ENCODE results near the gene AP2A2.

AP2A2 gene

GRCh38 chr11:1032310-1032891 is 106.7 kb downstream of the AP2A2 start:
- DNase-seq, result no peak

- no peak for DNase-seq
These were observed 107.5 kb downstream of the AP2A2 start for GRCh38 chr11:1033016-1033798.

- no peak for DNase-seq
These were observed 108.3 kb downstream of the AP2A2 start for GRCh38 chr11:1034001-1034400.

- no peak for DNase-seq
These were observed 109.0 kb downstream of the AP2A2 start for GRCh38 chr11:1034456-1035295.

GRCh38 chr11:1035577-1036283 is 110.1 kb downstream of the AP2A2 start:
- DNase-seq, result no peak

GRCh38 chr11:1036303-1036923 is 110.7 kb downstream of the AP2A2 start, which contains the start of gene MUC6:
Gene MUC6, minus strand, starts transcription at chr11:1036718. Its CDS starts 63 bp downstream, at chr11:1036655.
- DNase-seq, result no peak

DNA sequence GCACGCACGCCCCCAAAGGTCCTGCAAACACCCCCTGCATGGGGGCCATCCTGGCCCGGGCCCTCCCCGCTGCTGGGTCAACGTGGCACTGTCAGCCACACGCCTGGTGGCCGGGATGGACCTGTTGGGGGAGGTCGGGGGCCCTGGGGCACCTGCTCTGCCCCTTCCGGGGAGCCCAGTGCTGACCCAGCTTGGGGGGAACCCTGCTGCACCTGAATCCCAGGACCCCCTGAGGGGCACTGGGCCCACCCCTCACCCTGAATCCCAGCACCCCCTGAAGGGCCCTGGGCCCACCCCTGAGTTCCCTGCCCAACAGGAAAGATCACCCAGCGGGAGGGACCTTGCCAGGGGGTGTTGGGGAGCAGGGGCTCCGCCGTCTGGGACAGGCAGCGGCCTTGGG is 111.3 kb downstream of the AP2A2 start:
- DNase-seq, result no peak

DNA sequence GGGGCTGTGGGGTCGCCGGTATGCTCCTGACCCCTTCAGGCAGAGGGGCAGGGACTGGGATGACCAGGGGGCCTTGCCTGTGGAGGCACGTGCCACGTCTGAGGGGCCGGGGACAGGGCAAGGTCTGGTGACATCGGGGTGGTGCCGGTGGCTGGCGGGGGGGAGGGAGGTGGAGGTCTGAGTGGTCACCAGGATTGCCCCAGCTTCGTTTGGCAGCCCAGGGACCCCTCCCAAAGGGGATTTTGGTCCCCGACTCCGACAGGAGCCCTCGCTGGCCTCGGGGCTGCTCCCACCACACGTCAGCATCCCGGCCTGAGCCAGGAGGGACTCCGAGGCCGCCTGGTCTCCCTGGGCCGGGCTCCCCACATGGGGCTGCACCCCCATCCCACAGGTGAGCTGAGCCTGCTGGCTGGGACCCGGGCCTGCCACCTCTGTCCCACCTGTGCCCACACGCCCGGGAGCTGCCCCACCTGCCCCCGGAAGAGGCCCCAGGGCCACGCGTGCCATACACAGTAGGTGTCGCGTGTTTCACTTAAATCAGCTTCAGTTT is 111.9 kb downstream of the AP2A2 start:
- DNase-seq, result no peak

DNA sequence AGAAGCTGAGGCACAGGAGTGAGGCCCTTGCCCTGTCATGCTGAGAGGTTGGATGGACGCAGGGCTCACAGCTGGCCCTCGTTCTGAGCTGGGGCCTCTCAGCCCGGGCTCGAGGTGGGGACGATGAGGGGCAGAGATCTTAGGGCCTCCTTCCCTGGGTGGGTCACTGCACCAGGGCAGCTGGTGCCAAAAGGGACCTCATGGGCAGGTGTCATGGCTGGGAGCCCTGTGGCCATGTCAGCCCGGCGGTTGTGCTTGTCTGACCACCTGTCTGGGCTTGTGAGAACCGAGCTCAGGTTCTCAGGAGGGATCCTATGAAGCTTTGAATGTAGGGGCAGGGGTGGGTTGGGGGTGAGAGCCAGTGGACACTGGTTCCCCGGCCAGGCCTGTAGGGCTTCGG is 112.7 kb downstream of the AP2A2 start:
- DNase-seq, result no peak

DNA sequence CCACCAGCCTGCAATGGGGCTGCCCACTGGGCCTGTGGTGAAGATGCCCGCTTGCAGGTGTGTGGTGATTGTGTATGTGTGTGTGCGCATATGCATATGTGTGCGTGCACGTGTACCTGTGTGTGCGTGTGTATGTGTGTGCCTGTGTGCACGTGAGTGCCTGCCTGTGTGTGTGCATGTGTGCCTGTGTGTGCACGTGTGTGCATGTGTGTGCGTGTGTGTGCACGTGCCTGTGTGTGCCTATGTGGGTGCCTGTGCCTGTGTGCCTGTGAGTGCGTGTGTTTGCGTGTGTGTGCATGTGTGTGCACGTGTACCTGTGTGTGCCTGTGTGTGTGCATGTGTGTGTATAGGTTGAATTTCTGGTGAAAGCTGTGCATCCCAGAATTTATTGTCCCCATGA is 113.3 kb downstream of the AP2A2 start:
- DNase-seq, result no peak

DNA sequence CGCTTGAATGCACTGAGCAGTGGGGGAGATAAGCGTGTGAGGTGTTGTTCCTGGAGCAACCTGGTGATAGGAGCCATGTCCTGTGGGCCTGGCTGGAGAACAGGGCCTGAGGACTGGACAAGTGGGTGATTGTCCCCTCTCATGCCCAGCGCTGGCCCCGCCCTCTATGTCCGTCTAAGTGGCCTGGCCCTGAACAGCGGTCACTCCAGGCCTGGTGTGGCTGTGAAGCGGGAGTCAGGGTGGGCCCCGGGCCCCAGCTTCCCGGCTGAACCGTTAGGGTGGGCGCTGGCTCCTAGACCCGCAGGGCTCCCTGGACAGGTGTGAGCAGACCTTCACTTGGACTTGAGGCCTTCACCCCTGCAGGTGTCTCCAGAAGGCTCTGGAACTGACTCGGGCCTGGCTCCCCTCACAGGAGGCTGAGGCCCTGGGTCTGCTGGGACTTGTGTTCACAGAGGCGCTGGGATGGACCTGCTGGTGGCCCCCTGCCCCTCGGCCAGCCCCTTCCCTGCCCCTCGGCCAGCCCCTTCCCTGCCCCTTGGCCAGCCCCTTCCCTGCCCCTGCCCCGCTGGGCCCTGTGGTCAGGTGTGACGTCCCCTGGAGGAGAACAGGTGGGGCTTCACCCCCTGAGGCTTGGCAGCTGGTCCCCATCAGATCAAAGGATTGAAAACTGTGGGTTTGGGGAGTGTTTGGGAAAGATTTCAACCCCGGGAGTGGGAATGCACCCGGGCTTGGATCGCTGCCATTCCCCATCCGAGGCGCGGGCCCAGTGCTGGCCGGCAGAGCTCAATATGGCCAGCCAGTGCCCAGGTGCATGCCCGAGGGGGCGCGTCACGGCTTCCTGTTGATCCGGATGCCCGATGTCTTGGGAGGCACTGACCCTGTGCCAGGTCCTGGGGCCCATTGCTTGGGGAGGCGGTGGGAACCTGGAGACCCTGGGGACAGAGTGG is 114.1 kb downstream of the AP2A2 start:
- no peak for DNase-seq

GRCh38 chr11:1040428-1041148 is 114.9 kb downstream of the AP2A2 start:
- DNase-seq, result peak; percentile 32

GRCh38 chr11:1041149-1041467 is 115.4 kb downstream of the AP2A2 start:
- DNase-seq, result peak; percentile 30

DNA sequence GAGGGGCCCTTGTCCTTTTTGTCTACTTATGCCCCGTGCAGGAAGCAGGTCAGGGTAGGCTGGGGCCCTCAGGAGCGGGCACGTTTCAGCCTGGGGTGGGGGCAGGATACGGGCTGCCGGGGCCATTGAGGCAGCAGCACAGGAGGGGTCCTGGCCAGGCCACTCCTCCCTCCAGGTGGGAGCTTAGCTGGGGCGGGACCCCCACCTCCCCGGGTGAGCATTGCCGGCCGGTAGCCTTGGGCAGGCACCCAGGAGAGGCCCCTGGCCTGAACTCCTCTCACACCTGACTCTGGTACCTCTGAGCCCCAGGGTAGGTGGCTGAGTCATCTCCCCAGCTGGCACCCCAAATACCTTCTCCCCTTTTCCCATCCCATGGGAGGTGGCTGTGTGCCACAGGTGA is 115.8 kb downstream of the AP2A2 start:
- DNase-seq, result peak; percentile 26

GRCh38 chr11:1041936-1042608 is 116.4 kb downstream of the AP2A2 start:
- peak; percentile 30 for DNase-seq

GRCh38 chr11:1042626-1043562 is 117.2 kb downstream of the AP2A2 start:
- no peak for DNase-seq

DNA sequence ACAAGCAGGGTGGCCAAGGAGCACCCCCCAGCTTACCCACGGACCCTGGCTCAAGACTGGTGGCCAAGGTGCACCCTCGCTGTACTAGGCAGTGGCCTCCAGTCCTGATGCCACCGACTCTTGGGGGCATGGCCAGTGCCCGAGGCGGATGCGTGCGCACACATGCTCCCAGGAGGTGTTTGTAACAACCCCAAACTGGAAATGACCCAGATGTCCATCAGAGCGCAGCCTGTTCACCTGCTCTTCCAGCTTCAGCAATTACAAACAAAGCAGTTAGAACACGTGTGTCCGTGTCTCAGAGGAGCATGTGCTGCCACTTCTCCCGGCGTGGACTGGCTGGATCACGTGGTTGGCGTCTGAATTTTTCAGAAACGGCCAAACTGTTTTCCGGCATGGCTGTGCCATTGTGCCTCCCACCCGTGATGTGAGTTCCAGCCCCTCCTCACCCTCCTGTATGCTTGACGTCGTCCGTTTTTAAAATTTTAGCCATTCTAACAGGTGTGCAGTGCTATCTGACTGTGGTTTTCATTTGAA is 118.0 kb downstream of the AP2A2 start:
- no peak for DNase-seq

DNA sequence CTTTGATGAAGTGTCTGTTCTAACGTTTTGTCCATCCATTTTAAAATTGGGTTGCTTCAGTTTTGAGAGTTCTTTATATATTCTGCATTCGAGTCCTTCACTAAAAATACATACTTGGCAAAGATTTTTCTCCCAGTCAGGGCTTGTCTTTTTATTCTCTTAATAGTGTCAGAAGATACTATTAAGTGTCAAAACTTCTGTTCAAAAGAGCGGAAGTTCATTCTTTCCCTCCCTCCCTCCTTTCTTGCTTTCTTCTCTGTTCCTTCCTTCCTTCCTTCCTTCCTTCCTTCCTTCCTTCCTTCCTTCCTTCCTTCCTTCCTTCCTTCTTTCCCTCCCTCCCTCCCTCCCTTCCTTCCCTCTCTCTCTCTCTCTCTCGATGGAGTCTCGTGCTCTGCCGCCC is 118.5 kb downstream of the AP2A2 start:
- no peak for DNase-seq
